H9 (cell line): ENCODE data around the gene ALDH1A3. TPM values are rescaled to one million over a fixed set of nuclear protein-coding genes. Genes with fewer than 3 reads are reported as not detected.

Experiments used
- DNase-seq: peaks from one replicate; pipeline ENCODE4 v3.0.0-alpha.2; 2017
- H2AFZ ChIP-seq: one replicate; pipeline ENCODE4 v1.6.1; 2013; ENCODE audit warnings: mild to moderate bottlenecking, low read length, control low read depth, moderate library complexity
- H2AK5ac ChIP-seq: 2 replicates; pipeline ENCODE4 v1.6.1; 2013; ENCODE audit warnings: low read length, control low read depth, mixed read lengths; ENCODE audit not compliant: insufficient read length
- H2BK120ac ChIP-seq: one replicate; pipeline ENCODE4 v1.6.1; 2013; ENCODE audit warnings: low read depth, mild to moderate bottlenecking, low read length, control low read depth, inconsistent platforms; ENCODE audit not compliant: poor library complexity, severe bottlenecking
- H2BK12ac ChIP-seq: 2 replicates; pipeline ENCODE4 v1.6.1; 2013; ENCODE audit warnings: low read length, control low read depth, mixed read lengths, low read depth; ENCODE audit not compliant: insufficient read length
- H2BK15ac ChIP-seq: 2 replicates; pipeline ENCODE4 v1.6.1; 2013; ENCODE audit warnings: low read depth, low read length, control low read depth
- H2BK20ac ChIP-seq: one replicate; pipeline ENCODE4 v1.6.1; 2013; ENCODE audit warnings: low read depth, mild to moderate bottlenecking, low read length, control low read depth, inconsistent platforms; ENCODE audit not compliant: poor library complexity, severe bottlenecking
- H2BK5ac ChIP-seq: 2 replicates; pipeline ENCODE4 v1.6.1; 2013; ENCODE audit warnings: low read length, control low read depth, mixed read lengths; ENCODE audit not compliant: insufficient read length
- H3K14ac ChIP-seq: 2 replicates; pipeline ENCODE4 v1.6.1; 2013; ENCODE audit warnings: low read length, control low read depth; ENCODE audit not compliant: insufficient read depth
- H3K18ac ChIP-seq: 2 replicates; pipeline ENCODE4 v1.6.1; 2013; ENCODE audit warnings: low read depth, mild to moderate bottlenecking, mixed read lengths, low read length, control low read depth; ENCODE audit not compliant: insufficient read length
- H3K23ac ChIP-seq: 2 replicates; pipeline ENCODE4 v1.6.1; 2013; ENCODE audit warnings: low read length, control low read depth, mixed read lengths, low read depth; ENCODE audit not compliant: insufficient read length
- H3K23me2 ChIP-seq: 2 replicates; pipeline ENCODE4 v1.6.1; 2013; ENCODE audit warnings: low read depth, mild to moderate bottlenecking, mixed read lengths, low read length, control low read depth; ENCODE audit not compliant: insufficient read length, poor library complexity, severe bottlenecking
- H3K27ac ChIP-seq: 2 replicates; pipeline ENCODE4 v1.5.1; 2013; ENCODE audit warnings: low read length, control low read depth, mixed read lengths, low read depth; ENCODE audit not compliant: insufficient read length
- H3K27me3 ChIP-seq: 2 replicates; pipeline ENCODE4 v1.6.1; 2013; ENCODE audit warnings: low read length, control low read depth, inconsistent platforms; ENCODE audit not compliant: insufficient read depth
- H3K4ac ChIP-seq: 2 replicates; pipeline ENCODE4 v1.6.1; 2013; ENCODE audit warnings: low read depth, mild to moderate bottlenecking, control low read depth, inconsistent platforms, low read length, moderate library complexity
- H3K4me1 ChIP-seq: 2 replicates; pipeline ENCODE4 v1.6.1; 2013; ENCODE audit warnings: low read length, control low read depth, inconsistent platforms; ENCODE audit not compliant: insufficient read depth
- H3K4me2 ChIP-seq: 2 replicates; pipeline ENCODE4 v1.6.1; 2013; ENCODE audit warnings: low read length, control low read depth, mixed read lengths; ENCODE audit not compliant: insufficient read length, insufficient read depth
- H3K56ac ChIP-seq: 2 replicates; pipeline ENCODE4 v1.6.1; 2013; ENCODE audit warnings: low read depth, mild to moderate bottlenecking, mixed read lengths, low read length, control low read depth; ENCODE audit not compliant: insufficient read length
- H3K79me1 ChIP-seq: 2 replicates; pipeline ENCODE4 v1.6.1; 2013; ENCODE audit warnings: low read depth, mild to moderate bottlenecking, moderate library complexity, low read length, control low read depth, inconsistent platforms; ENCODE audit not compliant: insufficient read depth, poor library complexity, severe bottlenecking
- H3K79me2 ChIP-seq: 2 replicates; pipeline ENCODE4 v1.6.1; 2013; ENCODE audit warnings: low read length, control low read depth, inconsistent platforms; ENCODE audit not compliant: insufficient read depth
- H3K9ac ChIP-seq: 2 replicates; pipeline ENCODE4 v1.6.1; 2013; ENCODE audit warnings: low read length, control low read depth, mixed read lengths; ENCODE audit not compliant: insufficient read length; ENCODE audit errors: extremely low read depth
- H3K9me3 ChIP-seq: one replicate; pipeline ENCODE4 v1.6.1; 2013; ENCODE audit warnings: low read depth, low read length, inconsistent platforms; ENCODE audit not compliant: control insufficient read depth
- H3T11ph ChIP-seq: one replicate; pipeline ENCODE4 v1.6.1; 2013; ENCODE audit warnings: mild to moderate bottlenecking, low read length, control low read depth, inconsistent platforms
- H4K20me1 ChIP-seq: one replicate; pipeline ENCODE4 v1.6.1; 2013; ENCODE audit not compliant: control insufficient read depth, insufficient read length, insufficient read depth
- H4K5ac ChIP-seq: 2 replicates; pipeline ENCODE4 v1.6.1; 2013; ENCODE audit warnings: low read depth, mild to moderate bottlenecking, mixed read lengths, low read length, control low read depth; ENCODE audit not compliant: insufficient read length
- H4K8ac ChIP-seq: replicated peaks from 2 replicates; pipeline ENCODE4 v1.6.1; 2013; ENCODE audit warnings: low read length, control low read depth, mixed read lengths, low read depth; ENCODE audit not compliant: insufficient read length
- H4K91ac ChIP-seq: 2 replicates; pipeline ENCODE4 v1.6.1; 2013; ENCODE audit warnings: low read depth, mild to moderate bottlenecking, moderate library complexity, mixed read lengths, low read length, control low read depth; ENCODE audit not compliant: insufficient read length
- H3K27ac Mint-ChIP-seq, 3 experiments: 2 replicates in 2 of 3; 3 replicates in 1 of 3; pipeline ENCODE4 v1.8.0; 2020 to 2021; ENCODE audit warnings: mixed read lengths in 3 of 3, mild to moderate bottlenecking in 1 of 3, moderate library complexity in 1 of 3
- H3K27me3 Mint-ChIP-seq: 2 replicates; pipeline ENCODE4 v1.8.0; 2021; ENCODE audit warnings: low read depth, mild to moderate bottlenecking, moderate library complexity, mixed read lengths
- H3K36me3 Mint-ChIP-seq, 3 experiments: 2 replicates in 2 of 3; 3 replicates in 1 of 3; pipeline ENCODE4 v1.8.0; 2020 to 2021; ENCODE audit warnings: low read depth in 3 of 3, mixed read lengths in 3 of 3; ENCODE audit not compliant: insufficient read depth in 1 of 3
- H3K4me1 Mint-ChIP-seq, 2 experiments: 2 replicates each; pipeline ENCODE4 v1.8.0; 2020; ENCODE audit warnings: mixed read lengths in 2 of 2
- H3K4me3 Mint-ChIP-seq, 2 experiments: 2 replicates in 1 of 2; 3 replicates in 1 of 2; pipeline ENCODE4 v1.8.0; 2020 to 2021; ENCODE audit warnings: mild to moderate bottlenecking in 2 of 2, mixed read lengths in 2 of 2, moderate library complexity in 1 of 2
- H3K9me3 Mint-ChIP-seq, 2 experiments: 2 replicates in 1 of 2; 3 replicates in 1 of 2; pipeline ENCODE4 v1.8.0; 2020; ENCODE audit warnings: mild to moderate bottlenecking in 2 of 2, mixed read lengths in 2 of 2, moderate library complexity in 1 of 2
- WGBS: extraction: QIAGEN DNeasy Blood & Tissue Kit; methylation state at CpG from one replicate; pipeline ENCODE4 v1.1.7; 2013; ENCODE audit warnings: missing lambda C conversion rate, low lambda C conversion rate, mixed read lengths; ENCODE audit not compliant: insufficient read length; ENCODE audit errors: extremely low coverage; 5-methylcytosine and 5-hydroxymethylcytosine counted together
- total RNA-seq: library from RNA; stranded (reverse); gene quantifications from 2 replicates; pipeline ENCODE4 v1.2.1, GENCODE V29; 2021
- TF ChIP-seq, protein P1 (sequence below): fragments of 200-600 bp; sonication (generic); conservative IDR thresholded peaks from 3 replicates; pipeline ENCODE4 v1.8.0; 2021; ENCODE audit warnings: antibody characterized with exemption, mild to moderate bottlenecking

Gene ALDH1A3
- total RNA-seq, 1 experiment from 2014 or later = 9.2 TPM

DNA sequence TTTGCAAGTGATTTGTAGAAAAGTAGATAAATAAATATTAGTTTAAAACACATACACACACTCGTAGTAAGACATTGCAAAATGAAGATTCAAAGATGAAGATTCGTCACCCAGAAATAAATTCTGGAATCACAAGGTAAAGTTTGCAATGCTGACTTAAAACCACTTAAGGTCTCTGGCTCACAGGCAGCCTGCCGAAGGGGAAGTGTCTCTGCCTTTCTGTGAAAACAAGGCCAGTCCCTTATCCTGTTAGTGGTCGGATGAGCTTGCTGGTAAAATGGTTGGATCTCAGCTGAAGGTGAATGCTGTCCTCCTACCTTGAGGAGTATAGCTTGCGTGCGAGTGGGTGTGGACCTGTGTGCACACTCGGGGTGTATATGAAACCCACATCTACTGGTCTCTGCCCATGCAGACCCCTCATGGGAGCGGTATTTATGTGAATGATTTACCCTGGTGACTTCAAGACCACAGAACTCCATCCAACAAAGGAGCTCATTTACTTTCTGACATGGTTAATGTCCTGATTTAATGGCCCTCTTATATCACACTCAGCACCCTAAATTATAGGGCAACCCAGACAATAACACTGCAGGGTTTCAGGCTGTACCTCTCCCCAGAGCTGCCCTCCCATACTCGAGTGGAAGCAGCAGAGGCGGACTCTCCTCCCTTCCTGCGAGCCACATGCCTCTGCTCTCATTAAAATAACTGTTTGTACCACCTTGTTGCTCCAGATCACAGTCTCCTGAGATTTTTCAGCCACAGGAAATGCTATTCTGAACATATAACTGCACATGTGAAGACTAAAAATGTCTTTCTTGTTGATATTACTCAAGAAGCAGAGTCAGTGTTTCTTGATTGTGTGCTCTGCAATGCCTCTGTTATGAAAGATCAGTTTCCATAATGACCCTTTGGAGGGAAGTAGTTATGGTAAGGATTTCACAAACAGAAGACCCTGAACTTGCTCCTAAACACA, 45.9 kb upstream of the ALDH1A3 start:
- Histone ChIP-seq H3K4ac (no peak overlapping the region), H3K4me2 (no peak overlapping the region), H3K4me1 (no peaks in the 10 kb centered on the region), H3K79me2 (no peaks in the 10 kb centered on the region), H2BK20ac (no peak overlapping the region), H2AFZ (no peak overlapping the region), H3K56ac (no peak overlapping the region), H3K27me3 (no peaks in the 10 kb centered on the region), H4K5ac (no peak overlapping the region), H4K8ac (peak overlapping the region; percentile 75), H3K79me1 (no peaks in the 10 kb centered on the region), H2BK120ac (no peak overlapping the region), H2BK5ac (no peak overlapping the region), H3K27ac (no peak overlapping the region), H3T11ph (no peak overlapping the region), H3K23me2 (no peaks in the 10 kb centered on the region), H3K14ac (no peak overlapping the region), H3K9me3 (no peaks in the 10 kb centered on the region), H3K23ac (no peak overlapping the region), H3K9ac (no peak overlapping the region), H2AK5ac (no peak overlapping the region), H2BK15ac (no peak overlapping the region), H2BK12ac (no peak overlapping the region), H4K91ac (no peak overlapping the region), H4K20me1 (no peaks in the 10 kb centered on the region), H3K18ac (no peak overlapping the region)
- Mint-ChIP-seq H3K27me3 (peaks cover 2% of the 10 kb centered on the region; the same call in 1 of the 2 replicates), H3K4me1 (peaks cover 7 to 9% of the 10 kb centered on the region in 2 experiments; a peak in 2 of 4 replicates), H3K27ac (no peak overlapping the region), H3K4me3 (no peak overlapping the region), H3K9me3 (peaks cover 2 to 3% of the 10 kb centered on the region in 2 experiments; a peak in 3 of 5 replicates), H3K36me3 (no peaks in the 10 kb centered on the region)
- no CpG with 5 or more reads among the region's 11 CpGs for WGBS
- TF ChIP-seq, protein P1, sequence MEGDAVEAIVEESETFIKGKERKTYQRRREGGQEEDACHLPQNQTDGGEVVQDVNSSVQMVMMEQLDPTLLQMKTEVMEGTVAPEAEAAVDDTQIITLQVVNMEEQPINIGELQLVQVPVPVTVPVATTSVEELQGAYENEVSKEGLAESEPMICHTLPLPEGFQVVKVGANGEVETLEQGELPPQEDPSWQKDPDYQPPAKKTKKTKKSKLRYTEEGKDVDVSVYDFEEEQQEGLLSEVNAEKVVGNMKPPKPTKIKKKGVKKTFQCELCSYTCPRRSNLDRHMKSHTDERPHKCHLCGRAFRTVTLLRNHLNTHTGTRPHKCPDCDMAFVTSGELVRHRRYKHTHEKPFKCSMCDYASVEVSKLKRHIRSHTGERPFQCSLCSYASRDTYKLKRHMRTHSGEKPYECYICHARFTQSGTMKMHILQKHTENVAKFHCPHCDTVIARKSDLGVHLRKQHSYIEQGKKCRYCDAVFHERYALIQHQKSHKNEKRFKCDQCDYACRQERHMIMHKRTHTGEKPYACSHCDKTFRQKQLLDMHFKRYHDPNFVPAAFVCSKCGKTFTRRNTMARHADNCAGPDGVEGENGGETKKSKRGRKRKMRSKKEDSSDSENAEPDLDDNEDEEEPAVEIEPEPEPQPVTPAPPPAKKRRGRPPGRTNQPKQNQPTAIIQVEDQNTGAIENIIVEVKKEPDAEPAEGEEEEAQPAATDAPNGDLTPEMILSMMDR = no peak
- no peak for DNase-seq
